Measurements from ENCODE around the gene TMEM61.
"Not testable (repeated sequence)": the region's sequence is repeated elsewhere in the genome, so short reads cannot be mapped to it uniquely, and the experiment has no call there.

TMEM61 gene

GRCh38 chr1:55005351-55006140 lies 25.1 kb downstream of the TMEM61 start:
- DNase-seq, result no peak

- DNase-seq, result no peak
Observed at GRCh38 chr1:55006931-55007330, 26.5 kb downstream of the TMEM61 start.

GRCh38 chr1:55007625-55008024 lies 27.2 kb downstream of the TMEM61 start:
- no peak for DNase-seq

- no peak for DNase-seq
Observed at GRCh38 chr1:55010194-55010886, 29.9 kb downstream of the TMEM61 start.

GRCh38 chr1:55010887-55011217 lies 30.4 kb downstream of the TMEM61 start:
- DNase-seq, result no peak

- DNase-seq, result no peak
Observed at GRCh38 chr1:55012661-55013060, 32.2 kb downstream of the TMEM61 start.

- no peak for DNase-seq
Observed at GRCh38 chr1:55015123-55015522, 34.7 kb downstream of the TMEM61 start.

GRCh38 chr1:55015731-55016620 lies 35.5 kb downstream of the TMEM61 start:
- no peak for DNase-seq

- no peak for DNase-seq
Observed at GRCh38 chr1:55018395-55018794, 38.0 kb downstream of the TMEM61 start.

GRCh38 chr1:55021942-55022546 lies 41.6 kb downstream of the TMEM61 start:
- peak; percentile 51 to 56 for DNase-seq

- not testable (repeated sequence) for DNase-seq
Observed at GRCh38 chr1:55024163-55024562, 43.7 kb downstream of the TMEM61 start.

GRCh38 chr1:55026682-55027081 lies 46.3 kb downstream of the TMEM61 start:
- not testable (repeated sequence) for DNase-seq

- not testable (repeated sequence) for DNase-seq
Observed at GRCh38 chr1:55031098-55031497, 50.7 kb downstream of the TMEM61 start.

GRCh38 chr1:55033265-55033614 lies 52.8 kb downstream of the TMEM61 start:
- DNase-seq, result no peak

GRCh38 chr1:55034476-55035133 lies 54.2 kb downstream of the TMEM61 start:
- no peak for DNase-seq

- DNase-seq, result no peak
Observed at GRCh38 chr1:55035904-55036303, 55.5 kb downstream of the TMEM61 start.

- DNase-seq, result no peak
Observed at GRCh38 chr1:55037733-55038551, 57.5 kb downstream of the TMEM61 start.

GRCh38 chr1:55038552-55038838 lies 58.1 kb downstream of the TMEM61 start:
- no peak for DNase-seq

- no peak for DNase-seq
Observed at GRCh38 chr1:55038974-55039341, 58.5 kb downstream of the TMEM61 start.

- no peak for DNase-seq
Observed at GRCh38 chr1:55039342-55040082, 59.1 kb downstream of the TMEM61 start, which contains the start of gene PCSK9. TSS of gene PCSK9 (plus strand) at chr1:55039548. CDS start at chr1:55039838, 290 bp downstream.

Measured in CD4-positive, alpha-beta T cell treated with Interleukin-4 for 1 hour (primary cell).